Fibroblast of peridontal ligament (primary cell): ENCODE results near the gene PIH1D2.
"Not testable (repeated sequence)": the region's sequence is repeated elsewhere in the genome, so short reads cannot be mapped to it uniquely, and the experiment has no call there.

Experiments used
- DNase-seq: peaks from one replicate; pipeline ENCODE4 v3.0.0-alpha.2; 2010; ENCODE audit errors: extremely low read depth

PIH1D2 gene, protein sequence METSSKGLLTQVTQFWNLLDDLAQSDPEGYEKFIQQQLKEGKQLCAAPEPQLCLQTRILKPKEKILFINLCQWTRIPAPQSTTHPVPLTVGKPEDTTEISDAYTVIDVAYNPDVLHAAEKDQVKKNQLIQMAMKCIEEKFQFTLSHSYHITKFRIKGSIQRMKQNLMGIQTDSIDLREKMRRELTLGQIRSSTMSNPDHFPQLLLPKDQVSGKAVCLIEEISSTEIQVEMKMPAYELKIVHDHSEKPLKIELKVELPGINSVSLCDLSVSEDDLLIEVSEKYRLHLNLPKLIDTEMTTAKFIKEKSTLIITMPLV

DNA sequence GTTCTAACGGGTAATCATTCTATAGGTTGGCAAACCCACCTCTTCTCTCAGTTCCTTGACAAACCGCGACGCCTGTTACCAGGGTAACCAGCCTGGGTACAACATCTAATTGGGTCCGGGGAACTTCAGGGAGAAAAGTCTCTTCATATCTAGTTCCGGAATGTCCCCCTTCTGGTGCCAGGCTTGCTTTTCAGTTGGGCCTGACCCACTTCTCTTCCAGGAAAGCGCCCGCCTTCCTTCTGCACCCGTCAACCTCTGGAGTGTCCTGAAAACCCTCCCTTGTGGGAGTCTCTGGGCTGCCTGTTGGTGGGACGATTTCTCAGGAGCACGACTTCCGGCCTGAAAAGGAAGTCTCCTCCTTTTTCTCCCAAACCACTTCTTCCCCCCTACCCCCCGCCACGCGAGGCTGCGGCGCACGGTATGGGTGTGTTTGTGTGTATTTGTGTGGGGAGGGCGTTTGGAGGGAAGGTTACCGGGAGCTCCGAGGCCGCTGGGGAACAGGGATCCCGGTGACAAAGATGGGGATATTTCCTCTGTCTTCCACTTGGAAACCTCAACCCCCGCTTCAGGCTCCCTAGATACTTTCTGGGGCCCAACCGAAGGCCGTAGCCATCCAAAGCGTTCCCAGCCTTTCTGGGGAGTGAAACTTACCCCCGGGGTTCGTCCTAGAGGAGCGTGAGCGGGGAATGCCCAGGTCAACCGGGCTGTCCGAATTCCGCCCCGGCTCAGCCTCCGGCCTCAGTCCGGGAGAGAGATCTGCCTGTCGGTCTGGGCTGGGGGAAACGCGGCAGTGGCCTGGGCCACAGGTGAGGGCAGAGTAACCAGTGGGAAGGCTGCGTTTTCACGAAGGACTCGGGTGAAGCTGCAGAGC is at the start of gene PIH1D2, which contains the start of gene NKAPD1:
PIH1D2 (minus strand) TSS at position 77 of the 871 bp plus-strand sequence. CDS start 843 bp downstream, outside the sequence.
NKAPD1 (plus strand) TSS at position 359 of the 871 bp plus-strand sequence. CDS start 1,276 bp downstream, outside the sequence.
- DNase-seq: peak; percentile 95

DNA sequence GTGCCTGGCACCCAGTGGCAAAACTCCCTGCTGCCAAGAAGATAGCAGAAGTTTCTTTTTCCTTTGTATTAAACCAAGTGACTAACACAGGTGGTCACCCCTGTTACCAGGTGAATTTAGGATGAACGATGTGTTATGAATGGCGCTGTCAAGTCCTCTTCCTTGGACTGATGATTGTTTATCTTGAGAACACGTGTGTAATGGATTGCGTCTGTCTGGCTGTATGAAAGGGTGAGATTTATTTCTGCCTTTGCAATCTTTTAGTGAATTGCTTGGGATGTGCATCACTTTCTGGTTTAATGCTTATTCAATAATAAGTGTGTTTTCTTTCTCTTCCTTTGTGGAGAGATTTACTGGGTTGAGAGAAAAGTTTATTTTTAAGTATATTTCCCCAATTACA is 49.3 kb upstream of the PIH1D2 start:
- no peak for DNase-seq

DNA sequence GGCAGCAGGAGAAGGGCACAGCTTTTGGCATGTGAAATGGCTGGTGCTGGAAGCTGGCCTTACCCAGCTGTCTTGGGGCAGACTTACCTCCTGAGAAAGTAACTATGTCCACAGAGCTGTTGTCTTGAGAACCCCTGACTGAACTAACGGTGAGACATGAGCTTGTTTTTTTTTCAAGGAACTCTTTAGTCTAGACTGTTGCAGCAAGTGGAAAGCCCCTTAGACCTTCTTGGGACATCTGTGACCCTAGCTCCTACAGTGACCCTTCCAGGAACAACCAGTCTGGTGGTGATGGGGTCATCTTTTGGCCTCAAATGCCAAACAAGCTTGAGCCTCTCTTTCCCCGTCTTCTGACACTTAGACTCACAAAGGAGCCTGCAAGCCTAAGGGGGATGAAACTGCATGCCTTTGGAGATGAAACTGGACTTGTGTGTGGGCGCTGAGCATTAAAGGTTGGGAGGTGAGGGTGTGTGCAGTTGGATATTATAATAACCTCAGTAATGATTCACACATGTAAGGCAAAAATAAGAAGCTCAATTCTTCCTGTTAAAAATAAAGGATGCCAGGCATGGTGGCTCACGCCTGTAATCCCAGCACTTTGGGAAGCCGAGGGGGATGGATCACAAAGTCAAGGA is 48.3 kb upstream of the PIH1D2 start:
- DNase-seq: no peak

DNA sequence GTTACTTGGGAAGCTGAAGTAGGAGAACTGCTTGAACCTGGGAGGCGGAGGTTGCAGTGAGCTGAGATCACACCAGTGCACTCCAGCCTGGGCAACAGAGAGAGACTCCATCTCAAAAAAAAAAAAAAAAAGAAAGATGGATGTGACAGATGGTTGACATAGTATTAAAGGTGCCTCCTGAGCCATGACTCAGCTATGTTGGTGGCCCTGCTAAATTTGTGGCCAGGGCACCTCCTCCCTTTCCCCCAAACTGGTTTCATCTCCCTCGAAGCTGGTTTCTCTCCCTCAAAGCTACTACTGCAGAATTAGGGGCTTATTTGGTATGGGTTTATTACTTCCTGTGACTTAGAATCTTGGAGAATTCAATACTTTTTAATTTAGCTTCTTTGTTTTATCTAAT is 44.4 kb upstream of the PIH1D2 start:
- DNase-seq: no peak

DNA sequence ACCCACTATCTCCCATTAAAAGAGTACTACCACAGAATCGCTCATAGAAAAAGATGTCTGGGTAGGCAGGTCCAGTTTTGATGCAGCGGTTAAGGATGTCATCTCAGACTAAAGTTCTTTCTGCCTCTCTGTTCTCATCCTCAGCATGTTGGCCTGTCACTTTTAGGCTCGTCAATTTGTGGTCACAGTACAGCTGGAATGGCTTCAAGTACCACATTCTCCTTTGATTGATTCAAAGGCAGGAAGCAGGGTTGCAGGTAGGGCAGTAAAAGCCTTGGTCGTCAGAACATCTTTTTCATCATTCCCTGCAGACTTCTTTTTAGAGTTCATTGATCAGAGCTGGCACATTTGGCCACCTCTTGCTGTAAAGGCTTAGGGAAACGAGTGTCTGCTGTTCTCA is 41.6 kb upstream of the PIH1D2 start:
- no peak for DNase-seq

DNA sequence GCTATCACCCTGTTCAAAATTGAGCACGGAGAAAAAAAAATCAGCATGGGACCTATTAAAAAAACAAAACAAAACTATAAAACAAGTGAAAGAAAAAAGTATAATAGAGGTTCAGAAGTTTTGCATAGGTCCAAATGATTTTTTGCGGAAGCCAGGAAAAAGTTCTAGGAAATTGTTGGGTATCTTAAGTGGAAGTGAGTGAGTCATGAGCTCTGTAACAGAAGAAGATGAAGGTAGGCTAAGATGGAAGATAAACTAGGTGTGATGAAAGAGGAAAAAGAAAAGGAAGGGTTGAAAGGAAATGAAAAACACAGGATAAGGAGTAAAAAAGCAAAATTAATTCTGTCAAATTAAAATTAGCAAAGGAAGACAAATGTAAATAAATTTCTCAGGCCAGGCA is 40.6 kb upstream of the PIH1D2 start:
- no peak for DNase-seq

DNA sequence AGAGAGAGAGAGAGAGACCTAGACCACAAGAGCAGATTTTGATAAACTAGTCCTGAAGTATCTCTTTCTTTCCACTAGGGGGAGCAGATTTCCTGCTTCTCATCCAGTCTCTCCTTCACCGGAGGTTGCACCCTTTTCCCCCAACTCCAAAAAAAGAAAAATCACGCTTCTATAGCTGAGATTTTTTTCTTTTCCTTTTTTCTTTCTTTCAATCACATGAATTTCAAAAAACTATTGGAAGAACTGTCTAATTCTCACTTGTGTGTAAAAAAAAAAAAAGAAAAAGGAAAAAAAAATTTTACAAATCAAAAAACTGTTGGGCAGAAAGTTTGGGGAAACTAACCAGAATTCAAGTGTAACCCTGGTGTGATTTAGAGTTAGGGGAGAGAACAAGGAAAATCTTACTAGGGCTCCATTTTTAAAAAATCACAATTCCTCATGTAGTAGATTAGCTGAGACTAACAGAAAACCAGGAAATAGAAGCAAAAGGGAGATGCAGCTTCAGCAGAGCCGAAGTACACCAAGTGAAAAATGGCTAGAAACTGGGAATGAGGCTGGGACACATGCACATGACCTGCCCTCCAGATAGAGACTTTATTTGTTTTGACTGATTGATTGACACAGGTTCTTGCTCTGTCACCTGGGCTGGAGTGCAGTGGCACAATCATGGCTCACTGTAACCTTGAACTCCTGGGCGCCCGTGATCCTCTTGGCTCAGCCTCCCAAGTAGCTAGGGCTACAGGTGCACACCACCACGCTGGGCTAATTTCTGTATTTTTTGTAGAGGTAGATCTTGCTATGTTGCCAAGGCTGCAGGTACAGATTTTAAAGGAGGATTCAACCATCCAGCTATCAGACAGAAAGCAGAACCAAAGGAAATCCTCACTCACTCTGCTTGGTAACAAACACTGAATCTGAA is 40.0 kb upstream of the PIH1D2 start:
- peak; percentile 74 for DNase-seq

DNA sequence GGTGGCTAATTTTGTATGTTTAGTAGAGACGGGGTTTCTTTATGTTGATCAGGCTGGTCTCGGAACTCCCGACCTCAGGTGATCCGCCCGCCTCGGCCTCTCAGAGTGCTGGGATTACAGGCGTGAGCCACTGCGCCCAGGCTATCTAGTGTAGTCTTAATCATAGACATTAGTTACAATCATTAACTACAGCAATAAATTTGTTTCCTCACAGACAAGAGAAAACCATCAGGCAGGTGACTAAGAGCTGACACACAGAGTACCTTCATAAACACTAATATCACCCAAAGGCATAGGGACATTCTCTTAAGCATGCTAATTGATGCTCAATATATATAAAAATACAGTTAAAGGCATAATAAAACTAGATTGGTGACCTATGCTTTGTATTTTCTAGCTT is 32.3 kb upstream of the PIH1D2 start:
- DNase-seq: no peak

DNA sequence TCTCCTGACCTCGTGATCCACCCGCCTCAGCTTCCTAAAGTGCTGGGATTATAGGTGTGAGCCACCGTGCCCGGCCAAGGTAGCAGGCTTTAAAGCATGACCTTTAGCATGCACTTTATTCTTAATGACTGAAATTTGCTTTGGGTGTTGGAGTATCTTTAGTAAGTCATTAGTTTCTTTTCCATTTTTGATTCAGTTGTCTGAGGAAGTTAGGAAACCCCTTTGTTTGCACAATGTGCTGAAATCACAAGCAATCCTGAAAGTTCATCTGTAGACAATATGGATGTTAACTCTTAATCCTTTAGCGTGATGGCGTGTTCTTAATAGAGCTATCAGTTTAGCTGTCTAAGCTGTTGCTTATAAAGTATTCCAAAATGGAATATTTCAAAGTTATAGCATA is 29.6 kb upstream of the PIH1D2 start:
- DNase-seq: no peak

DNA sequence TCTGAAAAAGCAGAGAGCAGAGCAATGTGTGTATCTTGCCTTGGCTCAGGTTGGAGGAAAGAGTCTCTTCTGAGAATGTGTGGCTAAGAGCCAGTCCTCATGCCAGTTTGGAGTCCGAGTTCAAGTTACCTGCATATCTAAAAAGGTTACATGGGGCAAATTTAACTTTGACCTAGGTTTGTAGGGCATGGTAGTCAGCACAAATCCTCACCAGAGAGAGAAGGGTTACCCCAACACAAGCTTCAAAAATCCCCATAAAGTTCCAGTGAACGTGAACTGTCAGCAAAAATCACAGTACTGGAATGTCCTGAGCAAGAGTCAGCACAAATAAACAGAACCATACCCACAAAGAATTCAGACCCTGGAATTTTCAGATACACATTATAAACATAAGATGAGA is 26.6 kb upstream of the PIH1D2 start:
- peak; percentile 65 for DNase-seq

DNA sequence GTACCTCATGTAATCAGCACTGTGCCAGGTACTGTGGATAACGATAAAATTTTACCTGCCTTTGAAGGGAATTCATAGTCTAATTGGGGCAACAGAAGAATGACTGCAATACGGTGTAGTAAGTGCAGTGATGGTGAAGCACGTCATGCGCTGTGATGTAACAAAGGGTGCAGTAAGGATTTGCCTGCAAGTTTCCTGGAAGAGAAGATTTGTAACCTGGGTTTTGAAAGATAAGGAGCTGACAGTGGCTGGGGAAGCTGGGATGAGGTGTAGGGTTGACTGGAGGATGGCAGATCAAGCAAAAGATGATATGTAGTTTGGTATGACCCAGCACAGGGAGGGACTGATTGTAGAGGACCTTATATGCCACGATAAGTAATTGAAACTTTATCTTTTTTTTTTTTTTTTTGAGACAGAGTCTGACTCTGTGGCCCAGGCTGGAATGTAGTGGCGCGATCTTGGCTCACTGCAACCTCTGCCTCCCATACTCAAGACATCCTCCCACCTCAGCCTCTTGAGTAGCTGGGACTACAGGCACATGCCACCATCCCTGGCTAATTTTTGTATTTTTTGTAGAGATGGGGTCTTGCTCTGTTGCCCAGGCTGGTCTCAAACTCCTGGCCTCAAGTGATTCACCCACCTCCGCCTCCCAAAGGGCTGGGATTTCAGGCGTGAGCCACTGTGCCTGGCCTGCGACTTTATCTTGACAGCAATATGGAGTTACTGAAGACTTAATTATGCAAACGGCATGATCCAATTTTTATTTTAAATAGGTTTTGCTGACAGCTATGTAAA is 24.1 kb upstream of the PIH1D2 start:
- no peak for DNase-seq

DNA sequence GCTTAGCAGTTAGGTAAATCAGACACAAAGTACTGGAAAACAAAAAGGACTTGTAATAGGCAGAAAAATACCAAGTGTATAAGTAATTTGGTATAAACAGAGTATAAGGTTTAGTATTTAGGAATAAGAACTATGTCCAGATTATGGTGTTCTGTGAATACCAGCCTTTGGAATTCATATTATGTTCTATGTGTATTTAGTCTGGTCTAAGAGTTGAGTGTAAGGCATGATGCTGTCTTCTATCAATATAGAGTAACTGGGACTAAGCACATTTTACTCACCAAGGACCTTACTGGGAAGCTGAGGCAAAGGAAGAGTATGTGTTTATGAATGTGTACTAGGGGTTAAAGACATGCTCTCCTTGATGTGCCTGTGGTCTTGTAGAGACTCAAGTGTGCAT is 22.4 kb upstream of the PIH1D2 start:
- DNase-seq: peak; percentile 3

DNA sequence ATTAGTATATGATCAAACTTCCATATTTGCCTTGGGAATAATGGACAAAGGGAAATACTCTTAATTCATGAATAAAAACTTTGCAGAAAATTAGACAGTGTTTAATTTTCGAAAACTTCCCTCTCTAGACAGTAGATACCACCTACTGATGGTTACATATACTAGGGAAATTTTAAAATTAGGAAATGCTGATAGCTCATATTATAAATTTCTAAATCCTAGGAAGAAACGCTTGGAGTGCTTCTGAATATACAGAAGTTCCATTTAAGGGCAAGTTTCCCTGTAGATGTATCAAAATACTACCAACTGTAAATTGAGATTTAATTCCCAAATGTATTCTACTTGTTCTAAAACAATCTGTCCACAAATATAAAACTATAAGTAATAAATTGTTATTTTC is 21.5 kb upstream of the PIH1D2 start:
- not testable (repeated sequence) for DNase-seq

DNA sequence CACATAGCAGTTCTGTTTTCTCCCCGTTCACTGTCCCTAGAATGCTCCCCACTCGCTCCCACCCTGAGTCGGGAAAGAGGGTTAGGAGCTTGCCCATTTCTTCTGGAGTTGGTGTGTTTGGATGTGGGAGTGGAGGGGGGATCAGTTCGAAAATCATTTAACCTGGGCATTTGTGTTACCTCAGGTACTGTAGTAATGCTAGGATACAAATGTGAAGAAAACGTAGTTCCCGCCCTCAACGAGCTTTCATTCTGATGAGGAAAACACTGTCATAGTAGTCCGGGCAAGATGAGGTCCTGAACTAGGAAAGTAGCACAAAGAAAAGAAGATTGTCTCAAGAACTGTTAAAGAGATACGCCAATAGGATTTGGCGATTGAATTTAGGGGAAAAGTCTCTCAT is 13.4 kb upstream of the PIH1D2 start:
- peak; percentile 5 for DNase-seq

DNA sequence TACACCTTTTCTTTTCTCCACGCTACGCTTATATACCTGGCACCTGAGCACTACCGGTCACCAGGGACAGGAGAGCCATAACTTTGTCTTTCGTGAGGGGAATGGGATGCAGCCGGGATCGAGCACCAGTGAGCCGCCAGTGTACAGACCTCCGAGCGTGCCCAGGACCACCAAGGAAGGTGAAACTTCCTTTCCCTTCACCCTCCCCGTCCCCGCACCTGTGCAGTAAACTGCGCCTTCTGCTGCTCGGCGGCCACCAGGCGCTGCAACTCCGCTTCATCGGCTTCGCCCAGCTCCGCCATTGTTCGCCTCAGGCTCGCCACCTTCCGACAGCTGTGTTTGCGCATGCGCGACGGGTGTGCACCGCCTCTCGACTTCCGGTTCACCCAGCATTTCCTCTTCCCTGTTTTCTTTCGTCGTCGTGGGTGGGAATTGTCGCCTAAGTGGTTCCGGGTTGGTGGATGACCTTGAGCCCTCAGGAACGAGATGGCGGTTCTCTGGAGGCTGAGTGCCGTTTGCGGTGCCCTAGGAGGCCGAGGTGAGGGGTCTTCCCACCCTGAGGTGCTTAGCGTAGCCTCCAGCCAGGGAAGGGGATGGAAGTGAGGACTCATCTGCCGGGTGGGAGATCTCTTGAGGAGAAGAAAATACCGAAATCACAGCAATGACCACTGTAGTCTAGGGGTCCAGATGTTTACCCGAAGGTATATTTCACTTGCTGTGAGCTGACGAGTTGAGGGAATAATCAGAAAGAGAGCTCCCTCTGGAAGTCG is 12.8 kb upstream of the PIH1D2 start, which contains the start of the genes SDHD and TIMM8B:
SDHD (plus strand) TSS at position 452 of the 770 bp plus-strand sequence; CDS start at position 487, 35 bp downstream.
TIMM8B (minus strand) TSS at position 335 of the 770 bp plus-strand sequence; CDS start at position 302, 33 bp downstream.
- peak; percentile 97 for DNase-seq

DNA sequence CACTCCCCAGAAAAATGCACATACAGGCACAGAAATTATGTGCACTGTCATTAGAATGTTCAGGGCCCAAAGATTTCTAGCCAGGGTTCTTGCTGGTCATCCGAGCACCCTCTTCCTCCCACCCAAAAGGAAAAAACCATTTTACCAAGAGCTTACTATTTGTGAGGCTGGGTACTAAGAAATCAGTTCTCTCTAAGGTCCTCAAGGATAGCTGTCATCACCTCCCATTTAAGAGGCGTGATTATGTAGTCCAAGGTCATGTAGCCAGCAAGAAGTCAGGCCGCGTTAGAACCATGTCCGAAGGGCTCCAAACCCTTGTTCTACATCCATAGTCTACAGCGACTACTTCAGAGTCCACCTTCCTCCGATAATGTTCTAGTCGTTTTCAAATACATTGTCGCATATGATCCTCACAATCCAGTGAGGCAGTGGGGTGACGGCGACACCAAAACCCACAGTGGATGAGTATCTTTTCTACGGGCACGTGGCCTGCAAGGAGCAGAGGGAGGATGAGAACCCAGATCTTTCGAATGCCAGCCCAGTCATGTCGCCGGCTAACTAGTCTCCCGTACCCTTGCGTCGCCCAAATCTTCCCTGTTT is 12.1 kb upstream of the PIH1D2 start:
- peak; percentile 30 for DNase-seq

DNA sequence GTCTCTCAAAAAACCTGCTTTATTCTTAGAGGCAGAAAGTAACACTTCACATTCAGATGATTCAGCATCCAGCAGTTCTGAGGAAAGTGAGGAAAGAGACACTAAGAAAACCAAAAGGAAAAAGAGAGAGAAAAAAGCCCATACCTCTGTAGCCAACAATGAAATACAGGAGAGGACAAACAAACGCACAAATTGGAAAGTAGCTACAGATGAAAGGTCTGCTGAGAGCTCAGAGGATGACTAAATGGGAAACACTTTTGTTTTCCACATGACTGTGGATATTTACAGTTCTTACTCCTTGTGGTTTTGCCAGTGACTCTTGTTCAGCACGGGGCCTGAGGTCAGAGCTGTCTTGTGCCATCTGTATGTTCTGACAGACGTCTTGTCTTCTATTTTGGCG is 8.9 kb upstream of the PIH1D2 start:
- peak; percentile 67 for DNase-seq

DNA sequence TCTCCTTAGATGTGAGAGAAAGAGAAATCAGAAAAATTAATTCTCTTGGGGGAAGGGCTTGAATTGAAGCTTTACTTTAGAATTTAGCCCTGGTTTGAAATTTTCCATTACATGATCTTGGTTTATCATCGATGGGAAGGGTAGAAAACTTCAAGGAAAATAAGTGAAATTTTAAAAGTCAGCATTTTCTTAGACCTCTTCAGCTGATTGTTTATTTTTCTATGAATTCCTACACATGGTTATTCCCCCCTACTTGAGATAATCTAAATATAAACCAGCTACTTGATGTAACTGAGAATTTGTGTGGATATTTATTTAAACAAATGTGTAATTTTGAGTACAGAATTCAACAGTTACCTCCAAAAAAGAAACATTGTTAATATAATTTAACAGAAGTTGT is 10.9 kb downstream of the PIH1D2 start:
- DNase-seq: no peak

DNA sequence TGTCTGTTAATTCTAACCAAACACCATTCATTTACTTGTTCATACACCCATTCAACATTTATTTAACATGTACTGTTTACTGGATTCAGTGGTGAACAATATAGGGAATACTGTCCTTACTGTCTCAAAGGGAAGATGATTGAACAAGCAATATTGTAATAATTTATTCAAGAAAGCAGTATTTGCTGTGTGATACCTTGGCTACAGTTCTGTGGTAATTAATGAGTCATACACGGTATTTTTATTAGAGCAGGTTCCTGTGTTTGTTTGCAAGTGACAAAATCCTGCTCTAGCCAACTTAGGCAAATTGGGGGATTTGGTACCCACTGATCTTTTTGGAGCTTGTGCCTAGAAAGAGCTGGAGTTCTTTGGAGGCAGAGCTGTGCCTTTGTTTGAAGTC is 15.7 kb downstream of the PIH1D2 start:
- no peak for DNase-seq
